ENCODE measurements around the gene PAQR5.
"Not testable (repeated sequence)": the region's sequence is repeated elsewhere in the genome, so short reads cannot be mapped to it uniquely, and the experiment has no call there.

The PAQR5 gene, protein sequence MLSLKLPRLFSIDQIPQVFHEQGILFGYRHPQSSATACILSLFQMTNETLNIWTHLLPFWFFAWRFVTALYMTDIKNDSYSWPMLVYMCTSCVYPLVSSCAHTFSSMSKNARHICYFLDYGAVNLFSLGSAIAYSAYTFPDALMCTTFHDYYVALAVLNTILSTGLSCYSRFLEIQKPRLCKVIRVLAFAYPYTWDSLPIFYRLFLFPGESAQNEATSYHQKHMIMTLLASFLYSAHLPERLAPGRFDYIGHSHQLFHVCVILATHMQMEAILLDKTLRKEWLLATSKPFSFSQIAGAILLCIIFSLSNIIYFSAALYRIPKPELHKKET

GRCh38 chr15:69298697-69299441, at the start of gene PAQR5:
Gene PAQR5 (plus strand): TSS chr15:69298912. CDS start chr15:69360081, 61,169 bp downstream.
- no peak for DNase-seq (ENCODE audit: low read depth)

DNA sequence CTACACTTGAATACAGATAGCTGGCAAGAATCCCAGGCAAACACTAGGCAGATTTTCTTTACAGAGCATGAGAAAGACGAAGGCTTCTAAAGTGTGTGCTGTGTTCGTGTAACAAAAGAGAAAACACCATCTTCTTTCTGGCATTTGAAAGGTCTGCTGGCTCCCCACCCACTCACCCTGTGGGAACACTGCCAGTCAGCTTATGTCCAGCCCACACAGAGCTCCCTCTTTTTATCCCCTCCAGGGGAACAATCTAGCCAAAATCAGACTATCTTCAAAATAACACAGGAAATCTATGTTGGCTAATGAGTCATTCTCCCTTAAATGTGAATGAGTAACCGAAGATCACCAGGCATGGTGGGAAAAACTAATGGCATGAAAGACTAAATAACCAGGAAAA, 45.6 kb upstream of the PAQR5 start:
- no peak for DNase-seq (ENCODE audit: low read depth)

DNA sequence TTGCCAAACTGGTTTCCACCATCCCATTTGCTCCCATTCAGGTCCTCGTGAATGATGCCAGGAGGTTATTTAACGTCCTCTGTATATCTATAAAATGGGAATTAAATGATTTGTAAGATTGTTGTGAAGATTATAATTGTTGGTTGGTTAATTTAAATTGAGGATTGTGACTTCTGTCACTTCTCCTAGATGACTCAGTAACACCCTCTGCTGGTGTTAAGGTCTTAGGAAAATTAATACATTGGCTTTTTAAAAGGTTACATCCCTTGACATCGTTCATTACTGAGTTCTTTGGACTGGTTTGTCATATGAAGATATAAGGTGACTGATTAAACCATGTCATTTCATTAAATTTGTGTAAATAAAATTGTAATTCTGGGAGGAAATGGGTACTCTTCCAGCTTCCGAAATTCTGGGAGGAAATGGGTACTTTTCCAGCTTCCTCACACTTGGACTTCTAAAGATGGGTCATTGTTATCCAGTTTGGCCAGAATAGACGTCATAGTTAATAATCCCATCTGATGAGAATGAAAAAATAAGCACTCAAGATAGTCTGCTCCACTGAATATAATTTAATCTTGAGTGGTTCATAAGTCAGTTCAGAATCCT, 33.3 kb upstream of the PAQR5 start:
- no peak for DNase-seq (ENCODE audit: low read depth)

- DNase-seq (ENCODE audit: low read depth) = no peak
Observed at GRCh38 chr15:69271217-69271616, 27.5 kb upstream of the PAQR5 start.

DNA sequence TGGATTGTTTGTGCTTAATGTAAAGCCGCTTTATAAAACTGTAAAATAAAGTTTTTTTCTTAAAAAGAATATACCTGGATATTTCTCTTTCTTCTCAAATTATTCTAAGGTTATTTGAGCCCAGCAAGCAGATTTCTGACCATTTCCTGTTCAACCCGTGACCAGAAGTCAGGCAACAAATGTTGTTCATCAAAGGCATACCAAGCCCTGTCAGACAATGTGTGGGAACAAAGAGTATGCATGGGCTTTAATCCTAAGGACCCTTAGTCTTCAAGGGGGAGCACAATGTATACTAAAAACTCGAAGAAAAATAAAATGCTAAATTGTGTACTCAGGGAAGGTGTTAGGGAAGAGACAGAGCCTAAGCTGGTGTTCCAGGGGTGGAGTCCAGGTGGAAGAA, 26.6 kb upstream of the PAQR5 start:
- no peak for DNase-seq (ENCODE audit: low read depth)

- no peak for DNase-seq (ENCODE audit: low read depth)
Observed at GRCh38 chr15:69272891-69273290, 25.8 kb upstream of the PAQR5 start.

- DNase-seq (ENCODE audit: low read depth) = no peak
Observed at GRCh38 chr15:69275074-69275670, 23.5 kb upstream of the PAQR5 start.

DNA sequence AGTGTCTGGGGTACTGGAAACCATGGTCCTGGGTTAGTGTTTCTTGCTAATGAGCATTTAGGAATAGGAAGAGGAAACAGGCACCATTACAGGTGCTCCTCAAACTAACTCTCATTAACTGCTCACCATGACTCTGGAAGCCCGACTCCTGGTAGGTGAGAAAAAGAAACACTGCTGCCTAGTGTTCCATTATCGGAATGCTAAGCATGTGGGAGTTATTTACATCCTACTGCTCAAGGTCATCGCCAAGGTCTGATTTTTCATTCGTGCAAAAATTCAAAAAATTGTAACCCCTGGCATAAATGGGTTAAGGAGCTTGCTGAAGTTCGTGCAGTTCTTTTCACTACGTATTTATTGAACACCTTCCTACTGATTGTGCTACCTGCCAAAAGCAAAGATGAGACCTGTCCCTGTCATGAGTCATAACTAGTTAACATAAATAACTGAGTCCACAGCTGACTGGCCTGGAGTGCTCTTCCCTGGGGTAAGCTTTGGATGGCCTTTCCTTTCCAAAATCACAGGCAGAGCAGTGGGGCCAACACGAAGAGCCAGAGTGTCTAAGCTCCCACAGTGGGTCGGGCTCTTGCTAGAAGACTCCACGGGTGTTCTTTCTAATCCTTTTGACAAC, 22.7 kb upstream of the PAQR5 start:
- no peak for DNase-seq (ENCODE audit: low read depth)

DNA sequence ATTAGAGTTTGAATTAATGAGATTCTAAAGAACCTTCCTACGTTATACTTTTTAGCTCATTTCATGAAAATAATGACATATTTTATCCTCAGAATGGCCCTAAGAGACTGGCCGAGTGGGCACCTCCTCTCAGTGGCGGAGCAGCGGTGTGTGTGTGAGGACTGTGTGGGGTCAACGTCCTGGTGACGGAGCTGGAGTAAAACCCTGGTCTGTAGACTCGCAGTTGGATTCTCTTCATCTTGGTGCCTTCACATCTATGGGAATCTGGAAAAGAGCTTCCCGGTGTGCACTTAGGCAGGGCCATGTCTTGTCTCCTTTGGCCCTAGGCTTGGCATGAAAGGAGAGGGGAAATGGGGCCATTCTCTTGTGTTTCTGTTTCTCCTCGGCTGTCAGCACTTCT, 21.4 kb upstream of the PAQR5 start:
- DNase-seq (ENCODE audit: low read depth) = no peak

- DNase-seq (ENCODE audit: low read depth) = no peak
Observed at GRCh38 chr15:69279636-69280035, 19.1 kb upstream of the PAQR5 start.

GRCh38 chr15:69280783-69281182, 17.9 kb upstream of the PAQR5 start:
- DNase-seq (ENCODE audit: low read depth) = no peak

DNA sequence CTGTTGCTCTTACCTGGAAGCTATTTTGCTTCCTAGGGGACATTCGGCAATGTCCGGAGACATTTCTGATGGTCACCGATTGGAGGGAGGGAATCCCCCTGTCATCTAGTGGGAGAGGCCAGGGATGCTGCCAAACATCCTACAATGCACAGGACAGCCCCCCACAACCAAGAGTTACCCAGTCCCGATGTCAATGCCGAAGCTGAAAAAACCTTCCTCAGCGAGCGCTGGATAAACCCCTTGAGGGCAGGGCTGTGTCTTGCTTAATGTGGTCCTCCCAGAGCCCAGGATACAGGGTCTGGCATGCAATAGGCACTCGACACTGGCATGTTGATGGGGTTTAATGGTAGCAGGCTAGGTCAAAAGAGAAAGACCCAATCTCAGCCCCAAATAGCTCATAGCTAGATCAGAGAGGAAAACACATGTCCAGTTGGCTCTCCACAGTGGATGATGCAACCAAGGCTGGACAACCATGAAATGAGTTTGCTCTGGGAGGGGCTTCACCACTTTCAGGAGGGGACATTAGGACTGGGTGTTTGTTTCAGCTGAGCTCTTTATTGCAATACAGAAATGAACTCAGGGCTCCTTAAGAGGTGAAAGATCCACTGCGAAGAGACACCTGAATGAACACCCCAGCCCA, 16.5 kb upstream of the PAQR5 start:
- no peak for DNase-seq (ENCODE audit: low read depth)

DNA sequence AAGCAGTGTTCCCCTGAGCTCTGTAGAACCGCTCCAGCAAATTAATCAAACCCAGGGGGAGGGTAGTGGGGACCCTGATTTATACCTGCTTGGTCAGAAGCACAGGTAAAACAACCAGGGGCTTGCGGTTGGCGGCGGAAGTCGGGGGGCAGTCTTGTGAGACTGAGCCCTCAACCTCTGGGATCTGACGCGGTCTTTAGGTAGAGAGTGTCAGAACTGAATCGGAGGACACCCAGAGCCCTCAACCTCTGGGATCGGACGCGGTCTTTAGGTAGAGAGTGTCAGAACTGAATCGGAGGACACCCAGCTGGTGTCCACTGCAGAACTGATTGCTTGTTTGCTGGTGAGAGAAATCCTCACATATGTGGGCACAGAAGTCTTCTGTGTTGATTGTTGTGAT, 12.9 kb upstream of the PAQR5 start:
- no peak for DNase-seq (ENCODE audit: low read depth)

DNA sequence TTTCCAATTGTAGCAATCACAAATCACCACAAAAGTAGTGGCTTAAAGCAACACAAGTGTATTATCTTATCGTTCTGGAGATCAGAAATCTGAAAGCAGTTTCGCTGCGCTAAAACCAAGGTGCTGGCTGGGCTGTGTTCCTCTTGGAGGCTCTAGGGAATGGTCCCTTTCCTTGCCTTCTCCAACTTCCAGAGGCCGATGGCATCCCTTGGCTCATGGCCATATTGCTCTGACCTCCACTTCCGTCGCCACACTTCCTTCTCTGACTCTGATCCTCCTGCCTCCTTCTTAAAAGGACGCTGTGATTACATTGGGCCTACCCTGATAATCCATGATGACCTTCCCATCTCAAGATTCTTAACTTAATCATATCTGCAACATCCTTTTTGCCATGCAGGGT, 10.7 kb upstream of the PAQR5 start:
- no peak for DNase-seq (ENCODE audit: low read depth)

GRCh38 chr15:69288531-69289341, 10.0 kb upstream of the PAQR5 start:
- no peak for DNase-seq (ENCODE audit: low read depth)

DNA sequence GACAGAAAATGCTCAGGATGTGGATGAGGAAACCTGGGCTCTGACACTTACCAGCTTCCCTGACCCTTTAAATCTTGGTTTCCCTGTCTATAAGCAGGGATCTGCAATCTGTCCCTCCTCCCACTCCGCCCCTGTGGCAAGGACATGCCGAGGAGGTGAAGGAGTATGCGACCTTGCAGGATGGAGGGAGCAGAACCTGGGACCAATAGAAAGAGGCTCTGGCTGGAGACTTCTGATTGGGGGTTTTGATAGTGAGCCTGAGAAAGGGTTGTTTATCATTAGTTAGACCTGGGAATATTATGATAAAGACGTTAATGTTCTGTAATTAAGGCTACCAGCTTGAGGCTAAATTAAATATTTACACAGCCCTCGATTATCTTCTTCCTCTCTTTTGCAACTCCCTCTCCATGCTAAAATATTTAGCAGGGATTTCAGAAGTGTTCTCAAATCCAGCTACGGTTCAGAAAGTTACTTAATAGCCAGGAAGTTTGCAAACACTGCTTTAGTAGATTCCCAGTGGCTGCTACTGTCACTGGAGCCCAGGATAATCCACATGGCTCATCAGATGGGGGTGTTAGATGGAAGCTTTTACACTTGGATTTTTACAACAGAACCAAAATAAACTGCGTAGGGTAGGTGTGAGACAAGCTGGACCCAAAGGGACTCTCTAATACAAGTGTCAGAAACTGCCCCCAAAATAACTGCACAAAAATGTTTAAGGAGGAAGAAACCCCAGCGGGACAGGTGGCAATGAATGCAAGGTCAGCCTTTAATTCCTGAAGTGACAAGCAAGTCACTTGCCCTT, 9.2 kb upstream of the PAQR5 start:
- no peak for DNase-seq (ENCODE audit: low read depth)

- DNase-seq (ENCODE audit: low read depth) = no peak
Observed at GRCh38 chr15:69290346-69291164, 8.2 kb upstream of the PAQR5 start.

DNA sequence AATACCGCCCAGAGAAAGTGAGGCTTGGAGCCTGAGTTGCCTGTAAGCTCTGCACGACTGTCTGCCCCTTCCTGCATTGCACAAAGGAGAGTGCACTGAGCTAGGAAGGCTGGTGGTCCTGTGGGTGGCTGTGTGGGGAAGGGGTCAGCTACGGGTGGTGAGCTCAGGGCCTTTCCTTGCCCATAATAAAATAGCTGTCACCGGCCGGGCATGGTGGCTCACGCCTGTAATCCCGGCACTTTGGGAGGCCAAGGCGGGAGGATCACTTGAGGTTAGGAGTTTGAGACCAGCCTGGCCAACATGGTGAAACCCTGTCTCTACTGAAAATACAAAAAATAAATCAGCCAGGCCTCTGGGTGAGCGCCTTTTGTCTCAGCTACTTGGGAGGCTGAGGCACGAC, 7.1 kb upstream of the PAQR5 start:
- DNase-seq (ENCODE audit: low read depth) = not testable (repeated sequence)

GRCh38 chr15:69292826-69293420, 5.8 kb upstream of the PAQR5 start:
- no peak for DNase-seq (ENCODE audit: low read depth)

Measured in activated gamma-delta T cell treated with anti-CD3 and anti-CD28 coated beads, Interleukin-2, amount 50 U/mL, for 16 hours (primary cell).